HepG2 (cell line): ENCODE data around the gene CNPY1. TPM values are rescaled to one million over a fixed set of nuclear protein-coding genes. Genes with fewer than 3 reads are reported as not detected.

Experiments used
- ATAC-seq: fragments of 200-7000 bp; cut with Tn5 transposase; 3 replicates; pipeline ENCODE4 v1.9.1; 2020; ENCODE audit warnings: mild to moderate bottlenecking, moderate library complexity
- BruUV-seq: library from RNA; stranded (reverse); fragments of 400-500 nt; replicated peaks from 2 replicates; lab custom pipeline; 2021; lab: Mats Ljungman, UMichigan
- CTCF ChIA-PET: fragments of 300-600 bp; formaldehyde crosslinking; extraction: SDS; loops from one replicate; lab custom pipeline; 2021; ENCODE audit warnings: low total read pairs, inconsistent platforms, low intra/inter-chr PET ratio; lab: Yijun Ruan, JAX
- POLR2A ChIA-PET: fragments of 350-600 bp; sonication (Branson Sonifier 250); formaldehyde crosslinking; loops from one replicate; lab custom pipeline; 2020; ENCODE audit warnings: antibody characterized with exemption, inconsistent platforms; lab: Yijun Ruan, JAX
- DNase-seq: peaks from one replicate; pipeline ENCODE4 v3.0.0-alpha.2; 2015; ENCODE audit warnings: low spot score
- FAIRE-seq: peaks from 3 replicates; lab custom pipeline; 2011; peaks lifted over from hg19 to GRCh38; lab: Jason Lieb, UNC
- H2AFZ ChIP-seq: one replicate; pipeline ENCODE4 v1.6.1; 2011; ENCODE audit warnings: low read length, inconsistent platforms
- H3K27ac ChIP-seq: fragments of 300-600 bp; 3 replicates; pipeline ENCODE4 v1.8.0; 2011; ENCODE audit warnings: mixed run types, mild to moderate bottlenecking, mixed read lengths, low read length, inconsistent platforms; ENCODE audit not compliant: insufficient read depth; ENCODE audit errors: extremely low read length
- H3K27me3 ChIP-seq, 2 experiments: fragments of 200-600 bp in 1 of 2; 2 replicates in 1 of 2; 3 replicates in 1 of 2; pipeline versions ENCODE4 v1.6.0 to v1.8.0; 2011; ENCODE audit warnings: low read length in 2 of 2, mild to moderate bottlenecking in 2 of 2, moderate library complexity in 2 of 2, inconsistent platforms in 1 of 2; ENCODE audit not compliant: insufficient read depth in 2 of 2, control insufficient read depth in 1 of 2
- H3K36me3 ChIP-seq, 2 experiments: fragments of 200-600 bp in 1 of 2; replicated peaks in 1 of 2; 2 replicates in 1 of 2; 3 replicates in 1 of 2; pipeline versions ENCODE4 v1.5.1 to v1.8.0; 2011; ENCODE audit warnings: low read length in 2 of 2, inconsistent platforms in 1 of 2; ENCODE audit not compliant: insufficient read depth in 2 of 2, control insufficient read depth in 1 of 2
- H3K4me1 ChIP-seq: 2 replicates; pipeline ENCODE4 v1.5.1; 2012; ENCODE audit warnings: low read length, inconsistent platforms; ENCODE audit not compliant: insufficient read depth
- H3K4me2 ChIP-seq: 2 replicates; pipeline ENCODE4 v1.6.0; 2011; ENCODE audit warnings: low read depth, low read length, inconsistent platforms
- H3K4me3 ChIP-seq, 3 experiments: fragments of 200-600 bp in 1 of 3; sonication (generic), shearing (Covaris generic) in 1 of 3; replicated peaks in 1 of 3; 2 replicates each; pipeline ENCODE4 v1.5.1; 2011 to 2016; ENCODE audit warnings: low read length in 3 of 3, inconsistent platforms in 2 of 3, low read depth in 2 of 3, mild to moderate bottlenecking in 2 of 3, control low read depth in 1 of 3, mixed read lengths in 1 of 3; ENCODE audit not compliant: insufficient read depth in 1 of 3
- H3K79me2 ChIP-seq: one replicate; pipeline ENCODE4 v1.6.1; 2011; ENCODE audit warnings: low read length, inconsistent platforms; ENCODE audit not compliant: insufficient read depth
- H3K9ac ChIP-seq: 2 replicates; pipeline ENCODE4 v1.6.0; 2011; ENCODE audit warnings: mild to moderate bottlenecking, low read depth, low read length, inconsistent platforms; ENCODE audit not compliant: insufficient read depth
- H3K9me3 ChIP-seq: 2 replicates; pipeline ENCODE4 v1.5.1; 2012; ENCODE audit warnings: mild to moderate bottlenecking, low read length
- H4K20me1 ChIP-seq: 2 replicates; pipeline ENCODE4 v1.6.0; 2011; ENCODE audit warnings: inconsistent platforms, mild to moderate bottlenecking, low read length, moderate library complexity; ENCODE audit not compliant: insufficient read depth
- PHF21A ChIP-seq: sonication (generic); formaldehyde crosslinking; IDR thresholded peaks from 2 replicates; pipeline ENCODE4 v1.5.0; 2020; ENCODE audit warnings: mild to moderate bottlenecking, missing genetic modification reagents
- WGBS: methylation state at CpG from one replicate; pipeline ENCODE4 v1.1.6; 2017; ENCODE audit warnings: low lambda C conversion rate; 5-methylcytosine and 5-hydroxymethylcytosine counted together
- in situ Hi-C: cut with HindIII; loops from 2 replicates; pipeline ENCODE4 v1.10.0; 2017; ENCODE audit warnings: low pct_unique_long_range_greater_than_20kb; ENCODE audit not compliant: extremely low pct_ligation_motif_present
- intact Hi-C: fragments of 100-400 bp; cut with micrococcal nuclease; formaldehyde crosslinking; loops from one replicate; pipeline ENCODE4 v1.10.0; 2022; ENCODE audit not compliant: unreplicated experiment
- polyA plus RNA-seq, 8 experiments: library from polyadenylated mRNA; depleted of rRNA in 3 of 8; stranded (reverse) in 7 of 8; unstranded in 1 of 8; fragments of >200 nt; fragmentation: Illumina TruSeq in 4 of 8; extraction: Trizol in 4 of 8; gene quantifications; 2 replicates each; pipeline versions ENCODE4 v1.2.1 to v1.2.3, GENCODE V29; 2011 to 2016; ENCODE audit warnings: low read depth in 4 of 8, missing spikeins in 1 of 8, mixed read lengths in 1 of 8; ENCODE audit not compliant: insufficient read depth in 1 of 8
- total RNA-seq, 5 experiments: library from RNA; depleted of rRNA; stranded (reverse); fragments of >200 nt; fragmentation: Illumina TruSeq; extraction: Trizol; gene quantifications; 2 replicates each; pipeline ENCODE4 v1.2.3, GENCODE V29; 2016; ENCODE audit warnings: low read depth in 1 of 5
- TF ChIP-seq, protein P1 (sequence below): sonication (generic); formaldehyde crosslinking; IDR thresholded peaks from 2 replicates; pipeline ENCODE4 v1.5.0; 2020; ENCODE audit warnings: mild to moderate bottlenecking, missing genetic modification reagents
- TF ChIP-seq, protein P2 (sequence below): sonication (generic); formaldehyde crosslinking; IDR thresholded peaks from 2 replicates; pipeline ENCODE4 v1.4.0; 2020; ENCODE audit warnings: missing genetic modification reagents, borderline replicate concordance
- TF ChIP-seq, protein P3 (sequence below): sonication (generic); formaldehyde crosslinking; IDR thresholded peaks from one replicate; pipeline ENCODE4 v1.5.1; 2020; ENCODE audit warnings: mild to moderate bottlenecking, missing genetic modification reagents; ENCODE audit errors: not compliant biosample characterization

CNPY1 gene
- total and polyA plus RNA-seq, 2 of the 13 experiments (the other 11 are each of a cell fraction or from before 2014, with no cell fraction given): not detected

DNA sequence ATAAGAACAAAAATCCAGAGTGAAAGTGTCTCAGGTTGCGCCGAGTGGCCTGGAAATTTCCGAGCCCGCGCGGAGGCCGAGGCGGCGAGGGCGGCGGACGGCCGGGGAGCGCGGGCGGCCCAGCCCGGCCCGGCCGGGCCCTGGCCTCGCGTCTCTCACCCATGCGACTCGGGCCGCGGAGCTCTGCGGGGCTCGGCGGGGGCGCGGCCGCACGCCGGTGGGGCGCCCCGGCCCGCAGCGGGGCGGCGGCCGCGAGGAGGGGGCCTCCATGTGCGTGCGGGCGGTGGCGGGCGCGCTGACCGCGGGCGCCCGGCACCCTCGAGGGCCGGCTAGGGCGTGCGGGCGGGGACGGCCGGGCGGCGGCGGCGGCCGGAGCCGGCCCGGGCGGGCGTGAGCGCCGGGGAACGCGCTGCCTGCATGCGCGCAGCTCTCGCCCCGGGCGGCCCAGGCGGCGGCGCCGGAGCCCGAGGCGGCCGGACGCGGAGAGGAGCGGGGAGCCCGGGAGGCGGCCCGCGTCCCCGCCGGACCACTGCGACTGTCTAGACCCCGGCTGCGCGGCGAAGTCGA is 88.7 kb downstream of the CNPY1 start (continued):
- TF ChIP-seq, protein P1, sequence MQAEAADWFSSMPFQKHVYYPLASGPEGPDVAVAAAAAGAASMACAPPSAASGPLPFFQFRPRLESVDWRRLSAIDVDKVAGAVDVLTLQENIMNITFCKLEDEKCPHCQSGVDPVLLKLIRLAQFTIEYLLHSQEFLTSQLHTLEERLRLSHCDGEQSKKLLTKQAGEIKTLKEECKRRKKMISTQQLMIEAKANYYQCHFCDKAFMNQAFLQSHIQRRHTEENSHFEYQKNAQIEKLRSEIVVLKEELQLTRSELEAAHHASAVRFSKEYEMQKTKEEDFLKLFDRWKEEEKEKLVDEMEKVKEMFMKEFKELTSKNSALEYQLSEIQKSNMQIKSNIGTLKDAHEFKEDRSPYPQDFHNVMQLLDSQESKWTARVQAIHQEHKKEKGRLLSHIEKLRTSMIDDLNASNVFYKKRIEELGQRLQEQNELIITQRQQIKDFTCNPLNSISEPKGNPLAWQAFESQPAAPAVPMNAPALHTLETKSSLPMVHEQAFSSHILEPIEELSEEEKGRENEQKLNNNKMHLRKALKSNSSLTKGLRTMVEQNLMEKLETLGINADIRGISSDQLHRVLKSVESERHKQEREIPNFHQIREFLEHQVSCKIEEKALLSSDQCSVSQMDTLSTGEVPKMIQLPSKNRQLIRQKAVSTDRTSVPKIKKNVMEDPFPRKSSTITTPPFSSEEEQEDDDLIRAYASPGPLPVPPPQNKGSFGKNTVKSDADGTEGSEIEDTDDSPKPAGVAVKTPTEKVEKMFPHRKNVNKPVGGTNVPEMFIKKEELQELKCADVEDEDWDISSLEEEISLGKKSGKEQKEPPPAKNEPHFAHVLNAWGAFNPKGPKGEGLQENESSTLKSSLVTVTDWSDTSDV (CRISPR knock-in tag): no peak

DNA sequence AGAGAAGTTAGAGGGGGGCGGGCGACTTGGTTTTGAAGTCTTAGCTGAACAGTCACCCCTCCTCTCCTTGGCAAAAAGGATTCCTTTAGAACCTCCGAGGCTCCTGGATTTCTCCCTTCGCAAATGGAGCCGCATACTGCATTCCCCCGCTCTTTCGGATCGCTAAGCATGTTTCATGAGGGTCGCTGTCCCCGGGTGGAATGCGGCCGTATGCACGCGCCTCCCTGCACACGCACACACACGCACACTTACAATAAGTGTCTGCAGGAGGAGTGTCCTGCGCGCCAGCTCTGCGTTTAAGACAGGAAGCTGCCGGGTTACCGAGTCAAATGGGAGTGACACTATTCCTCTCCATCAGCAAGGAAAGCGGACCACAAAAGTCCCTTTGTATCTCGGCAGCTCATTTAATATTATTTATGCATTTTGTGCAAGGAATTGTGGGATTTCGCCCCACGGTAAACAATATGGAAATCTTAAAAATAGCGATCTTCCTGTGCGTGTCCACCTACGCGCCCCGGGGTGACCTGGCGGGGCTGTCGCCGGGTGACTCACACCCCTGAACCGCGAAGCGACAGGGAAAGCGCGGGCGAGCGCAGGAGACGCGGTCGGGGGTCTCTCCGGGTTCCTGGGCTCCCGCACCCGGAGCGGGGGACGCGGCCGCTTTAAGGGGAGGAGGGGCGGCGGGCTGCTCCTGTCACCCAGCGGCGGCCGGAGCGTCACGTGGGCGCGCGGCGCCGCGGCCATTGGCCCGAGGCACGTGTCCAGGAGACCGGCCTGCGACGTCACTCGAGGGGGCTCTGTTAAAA is 89.4 kb downstream of the CNPY1 start:
- in situ Hi-C loops (no loop called here), intact Hi-C loops (no loop called here)
- no peak for FAIRE-seq
- ChIA-PET CTCF (no interaction called here), POLR2A (no interaction called here)
- no peaks in the 10 kb centered on the region for H4K20me1 ChIP-seq
- H3K4me2 ChIP-seq: no peak overlapping the region
- 71% methylated on average over 58 of the region's 69 CpGs for WGBS
- H3K4me1 ChIP-seq: no peaks in the 10 kb centered on the region
- DNase-seq: no peak
- H3K4me3 ChIP-seq: no peak overlapping the region
- no peak for ATAC-seq
- no peaks in the 10 kb centered on the region for H3K79me2 ChIP-seq
- no peak overlapping the region for H3K9ac ChIP-seq
- no peaks in the 10 kb centered on the region for H3K36me3 ChIP-seq
- H2AFZ ChIP-seq: no peak overlapping the region
- BruUV-seq: no TSS peak
- H3K9me3 ChIP-seq: no peaks in the 10 kb centered on the region
- no peak overlapping the region for H3K27ac ChIP-seq
- peaks cover 7 to 78% of the 10 kb centered on the region in 2 experiments for H3K27me3 ChIP-seq
- TF ChIP-seq PHF21A (CRISPR knock-in tag): no peak
- TF ChIP-seq, protein P2, sequence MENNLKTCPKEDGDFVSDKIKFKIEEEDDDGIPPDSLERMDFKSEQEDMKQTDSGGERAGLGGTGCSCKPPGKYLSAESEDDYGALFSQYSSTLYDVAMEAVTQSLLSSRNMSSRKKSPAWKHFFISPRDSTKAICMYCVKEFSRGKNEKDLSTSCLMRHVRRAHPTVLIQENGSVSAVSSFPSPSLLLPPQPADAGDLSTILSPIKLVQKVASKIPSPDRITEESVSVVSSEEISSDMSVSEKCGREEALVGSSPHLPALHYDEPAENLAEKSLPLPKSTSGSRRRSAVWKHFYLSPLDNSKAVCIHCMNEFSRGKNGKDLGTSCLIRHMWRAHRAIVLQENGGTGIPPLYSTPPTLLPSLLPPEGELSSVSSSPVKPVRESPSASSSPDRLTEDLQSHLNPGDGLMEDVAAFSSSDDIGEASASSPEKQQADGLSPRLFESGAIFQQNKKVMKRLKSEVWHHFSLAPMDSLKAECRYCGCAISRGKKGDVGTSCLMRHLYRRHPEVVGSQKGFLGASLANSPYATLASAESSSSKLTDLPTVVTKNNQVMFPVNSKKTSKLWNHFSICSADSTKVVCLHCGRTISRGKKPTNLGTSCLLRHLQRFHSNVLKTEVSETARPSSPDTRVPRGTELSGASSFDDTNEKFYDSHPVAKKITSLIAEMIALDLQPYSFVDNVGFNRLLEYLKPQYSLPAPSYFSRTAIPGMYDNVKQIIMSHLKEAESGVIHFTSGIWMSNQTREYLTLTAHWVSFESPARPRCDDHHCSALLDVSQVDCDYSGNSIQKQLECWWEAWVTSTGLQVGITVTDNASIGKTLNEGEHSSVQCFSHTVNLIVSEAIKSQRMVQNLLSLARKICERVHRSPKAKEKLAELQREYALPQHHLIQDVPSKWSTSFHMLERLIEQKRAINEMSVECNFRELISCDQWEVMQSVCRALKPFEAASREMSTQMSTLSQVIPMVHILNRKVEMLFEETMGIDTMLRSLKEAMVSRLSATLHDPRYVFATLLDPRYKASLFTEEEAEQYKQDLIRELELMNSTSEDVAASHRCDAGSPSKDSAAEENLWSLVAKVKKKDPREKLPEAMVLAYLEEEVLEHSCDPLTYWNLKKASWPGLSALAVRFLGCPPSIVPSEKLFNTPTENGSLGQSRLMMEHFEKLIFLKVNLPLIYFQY: no peak
- TF ChIP-seq, protein P3, sequence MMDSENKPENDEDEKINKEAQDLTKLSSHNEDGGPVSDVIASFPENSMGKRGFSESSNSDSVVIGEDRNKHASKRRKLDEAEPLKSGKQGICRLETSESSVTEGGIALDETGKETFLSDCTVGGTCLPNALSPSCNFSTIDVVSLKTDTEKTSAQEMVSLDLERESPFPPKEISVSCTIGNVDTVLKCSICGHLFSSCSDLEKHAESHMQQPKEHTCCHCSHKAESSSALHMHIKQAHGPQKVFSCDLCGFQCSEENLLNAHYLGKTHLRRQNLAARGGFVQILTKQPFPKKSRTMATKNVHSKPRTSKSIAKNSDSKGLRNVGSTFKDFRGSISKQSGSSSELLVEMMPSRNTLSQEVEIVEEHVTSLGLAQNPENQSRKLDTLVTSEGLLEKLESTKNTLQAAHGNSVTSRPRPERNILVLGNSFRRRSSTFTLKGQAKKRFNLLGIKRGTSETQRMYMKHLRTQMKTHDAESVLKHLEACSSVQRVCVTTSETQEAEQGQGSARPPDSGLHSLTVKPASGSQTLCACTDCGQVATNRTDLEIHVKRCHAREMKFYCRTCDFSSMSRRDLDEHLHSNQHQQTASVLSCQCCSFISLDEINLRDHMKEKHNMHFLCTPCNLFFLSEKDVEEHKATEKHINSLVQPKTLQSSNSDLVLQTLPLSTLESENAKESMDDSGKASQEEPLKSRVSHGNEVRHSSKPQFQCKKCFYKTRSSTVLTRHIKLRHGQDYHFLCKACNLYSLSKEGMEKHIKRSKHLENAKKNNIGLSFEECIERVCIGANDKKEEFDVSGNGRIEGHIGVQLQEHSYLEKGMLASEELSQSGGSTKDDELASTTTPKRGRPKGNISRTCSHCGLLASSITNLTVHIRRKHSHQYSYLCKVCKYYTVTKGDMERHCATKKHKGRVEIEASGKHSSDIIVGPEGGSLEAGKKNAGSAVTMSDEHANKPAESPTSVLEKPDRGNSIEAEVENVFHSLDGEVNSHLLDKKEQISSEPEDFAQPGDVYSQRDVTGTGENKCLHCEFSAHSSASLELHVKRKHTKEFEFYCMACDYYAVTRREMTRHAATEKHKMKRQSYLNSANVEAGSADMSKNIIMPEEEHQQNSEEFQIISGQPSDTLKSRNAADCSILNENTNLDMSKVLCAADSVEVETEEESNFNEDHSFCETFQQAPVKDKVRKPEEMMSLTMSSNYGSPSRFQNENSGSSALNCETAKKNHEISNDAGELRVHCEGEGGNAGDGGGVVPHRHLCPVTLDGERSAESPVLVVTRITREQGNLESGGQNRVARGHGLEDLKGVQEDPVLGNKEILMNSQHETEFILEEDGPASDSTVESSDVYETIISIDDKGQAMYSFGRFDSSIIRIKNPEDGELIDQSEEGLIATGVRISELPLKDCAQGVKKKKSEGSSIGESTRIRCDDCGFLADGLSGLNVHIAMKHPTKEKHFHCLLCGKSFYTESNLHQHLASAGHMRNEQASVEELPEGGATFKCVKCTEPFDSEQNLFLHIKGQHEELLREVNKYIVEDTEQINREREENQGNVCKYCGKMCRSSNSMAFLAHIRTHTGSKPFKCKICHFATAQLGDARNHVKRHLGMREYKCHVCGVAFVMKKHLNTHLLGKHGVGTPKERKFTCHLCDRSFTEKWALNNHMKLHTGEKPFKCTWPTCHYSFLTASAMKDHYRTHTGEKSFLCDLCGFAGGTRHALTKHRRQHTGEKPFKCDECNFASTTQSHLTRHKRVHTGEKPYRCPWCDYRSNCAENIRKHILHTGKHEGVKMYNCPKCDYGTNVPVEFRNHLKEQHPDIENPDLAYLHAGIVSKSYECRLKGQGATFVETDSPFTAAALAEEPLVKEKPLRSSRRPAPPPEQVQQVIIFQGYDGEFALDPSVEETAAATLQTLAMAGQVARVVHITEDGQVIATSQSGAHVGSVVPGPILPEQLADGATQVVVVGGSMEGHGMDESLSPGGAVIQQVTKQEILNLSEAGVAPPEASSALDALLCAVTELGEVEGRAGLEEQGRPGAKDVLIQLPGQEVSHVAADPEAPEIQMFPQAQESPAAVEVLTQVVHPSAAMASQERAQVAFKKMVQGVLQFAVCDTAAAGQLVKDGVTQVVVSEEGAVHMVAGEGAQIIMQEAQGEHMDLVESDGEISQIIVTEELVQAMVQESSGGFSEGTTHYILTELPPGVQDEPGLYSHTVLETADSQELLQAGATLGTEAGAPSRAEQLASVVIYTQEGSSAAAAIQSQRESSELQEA: no peak
